DND-41 (cell line): ENCODE measurements around the gene TUBB3.

ENCODE experiments used
- CTCF ChIP-seq: IDR thresholded peaks from 2 replicates; pipeline ENCODE4 v1.5.1; 2012; ENCODE audit warnings: borderline replicate concordance, low read length, moderate library complexity, mild to moderate bottlenecking; ENCODE audit not compliant: poor library complexity, severe bottlenecking; ENCODE audit errors: extremely low read depth
- EZH2 ChIP-seq: IDR thresholded peaks from 3 replicates; pipeline ENCODE4 v1.6.1; 2012; ENCODE audit warnings: borderline replicate concordance, low read depth, mild to moderate bottlenecking, moderate library complexity, low read length, inconsistent platforms; ENCODE audit not compliant: severe bottlenecking

DNA sequence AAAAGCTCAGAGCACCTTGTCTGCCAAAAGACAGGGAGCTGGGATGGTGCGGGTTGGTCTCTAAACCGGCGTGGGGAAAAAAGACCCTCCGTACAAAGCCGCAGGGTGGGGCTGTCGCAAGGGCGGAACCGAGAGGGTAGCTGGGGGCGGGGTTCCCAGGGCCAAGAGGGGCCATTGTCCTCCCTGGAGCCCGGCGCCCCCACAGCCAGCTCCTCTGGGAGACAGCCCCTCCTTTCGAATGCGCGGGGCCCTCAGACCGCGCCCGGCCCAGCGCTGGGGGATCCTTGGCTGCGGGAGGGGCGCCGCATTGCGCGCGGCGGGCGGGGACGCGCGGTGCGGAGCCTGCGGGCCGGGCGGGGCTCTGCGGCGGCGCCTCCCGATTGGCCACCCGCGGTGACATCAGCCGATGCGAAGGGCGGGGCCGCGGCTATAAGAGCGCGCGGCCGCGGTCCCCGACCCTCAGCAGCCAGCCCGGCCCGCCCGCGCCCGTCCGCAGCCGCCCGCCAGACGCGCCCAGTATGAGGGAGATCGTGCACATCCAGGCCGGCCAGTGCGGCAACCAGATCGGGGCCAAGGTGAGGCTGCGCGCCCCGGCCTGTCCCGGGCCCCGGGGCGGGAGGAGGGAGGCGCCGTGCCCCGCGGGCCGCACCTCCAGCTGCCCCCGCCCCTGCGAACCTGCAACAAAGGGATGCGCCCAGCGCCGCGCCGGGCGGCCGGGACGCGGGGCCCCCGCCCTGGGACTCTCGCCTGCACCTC lies at the start of gene TUBB3:
- TF ChIP-seq CTCF (no peak), EZH2 (no peak)
